Type B pancreatic cell (in vitro differentiated cells): Measurements from ENCODE around the gene SLC27A2. TPM values are rescaled to one million over a fixed set of nuclear protein-coding genes. Genes with fewer than 3 reads are reported as not detected.

Experiments used
- DNase-seq: peaks from one replicate; pipeline ENCODE4 v3.0.0; 2021; ENCODE audit warnings: mixed read lengths; ENCODE audit not compliant: unreplicated experiment; ENCODE audit errors: extremely low spot score
- H3K27ac Mint-ChIP-seq: 2 replicates; pipeline ENCODE4 v1.8.0; 2021; ENCODE audit warnings: mild to moderate bottlenecking, mixed read lengths
- H3K27me3 Mint-ChIP-seq: 2 replicates; pipeline ENCODE4 v1.8.0; 2021; ENCODE audit warnings: mixed read lengths
- H3K36me3 Mint-ChIP-seq: 2 replicates; pipeline ENCODE4 v1.8.0; 2021; ENCODE audit warnings: mixed read lengths
- H3K4me1 Mint-ChIP-seq: one replicate; pipeline ENCODE4 v1.8.0; 2021; ENCODE audit warnings: mixed read lengths; ENCODE audit not compliant: unreplicated experiment
- H3K4me3 Mint-ChIP-seq: 2 replicates; pipeline ENCODE4 v1.8.0; 2021; ENCODE audit warnings: mild to moderate bottlenecking, mixed read lengths
- H3K9me3 Mint-ChIP-seq: 2 replicates; pipeline ENCODE4 v1.8.0; 2021; ENCODE audit warnings: mixed read lengths
- total RNA-seq: library from RNA; stranded (reverse); gene quantifications from 2 replicates; pipeline ENCODE4 v1.2.1, GENCODE V29; 2021; ENCODE audit warnings: low replicate concordance
- TF ChIP-seq, protein P1 (sequence below): fragments of 200-600 bp; sonication (generic); conservative IDR thresholded peaks from 2 replicates; pipeline ENCODE4 v1.5.0; 2021; ENCODE audit warnings: antibody characterized with exemption, mild to moderate bottlenecking

The SLC27A2 gene
- total RNA-seq, 1 donor from 2014 or later, result 5.9 TPM

DNA sequence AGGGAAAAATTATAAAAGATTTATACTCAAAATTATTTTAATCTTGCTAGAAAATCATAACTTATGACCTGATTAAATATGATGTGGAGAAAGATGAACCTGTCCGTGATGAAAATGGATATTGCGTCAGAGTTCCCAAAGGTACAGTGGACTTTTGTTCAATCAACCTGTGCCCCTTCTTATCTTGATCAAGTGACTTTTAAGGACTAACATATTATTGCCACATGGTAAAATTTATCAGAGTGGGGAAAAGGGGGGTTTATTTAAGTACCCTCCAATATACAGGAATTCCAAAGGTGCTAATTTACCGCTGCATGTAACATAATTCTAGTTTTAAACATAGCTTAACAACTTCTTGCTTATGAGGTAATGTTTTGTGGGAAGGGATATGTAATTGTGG is 43.9 kb downstream of the SLC27A2 start:
- Mint-ChIP-seq H3K4me3 (no peak overlapping the region), H3K9me3 (no peaks in the 10 kb centered on the region), H3K4me1 (no peaks in the 10 kb centered on the region), H3K27ac (no peak overlapping the region), H3K27me3 (no peaks in the 10 kb centered on the region), H3K36me3 (no peaks in the 10 kb centered on the region)
- TF ChIP-seq, protein P1, sequence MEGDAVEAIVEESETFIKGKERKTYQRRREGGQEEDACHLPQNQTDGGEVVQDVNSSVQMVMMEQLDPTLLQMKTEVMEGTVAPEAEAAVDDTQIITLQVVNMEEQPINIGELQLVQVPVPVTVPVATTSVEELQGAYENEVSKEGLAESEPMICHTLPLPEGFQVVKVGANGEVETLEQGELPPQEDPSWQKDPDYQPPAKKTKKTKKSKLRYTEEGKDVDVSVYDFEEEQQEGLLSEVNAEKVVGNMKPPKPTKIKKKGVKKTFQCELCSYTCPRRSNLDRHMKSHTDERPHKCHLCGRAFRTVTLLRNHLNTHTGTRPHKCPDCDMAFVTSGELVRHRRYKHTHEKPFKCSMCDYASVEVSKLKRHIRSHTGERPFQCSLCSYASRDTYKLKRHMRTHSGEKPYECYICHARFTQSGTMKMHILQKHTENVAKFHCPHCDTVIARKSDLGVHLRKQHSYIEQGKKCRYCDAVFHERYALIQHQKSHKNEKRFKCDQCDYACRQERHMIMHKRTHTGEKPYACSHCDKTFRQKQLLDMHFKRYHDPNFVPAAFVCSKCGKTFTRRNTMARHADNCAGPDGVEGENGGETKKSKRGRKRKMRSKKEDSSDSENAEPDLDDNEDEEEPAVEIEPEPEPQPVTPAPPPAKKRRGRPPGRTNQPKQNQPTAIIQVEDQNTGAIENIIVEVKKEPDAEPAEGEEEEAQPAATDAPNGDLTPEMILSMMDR, result no peak
- no peak for DNase-seq

DNA sequence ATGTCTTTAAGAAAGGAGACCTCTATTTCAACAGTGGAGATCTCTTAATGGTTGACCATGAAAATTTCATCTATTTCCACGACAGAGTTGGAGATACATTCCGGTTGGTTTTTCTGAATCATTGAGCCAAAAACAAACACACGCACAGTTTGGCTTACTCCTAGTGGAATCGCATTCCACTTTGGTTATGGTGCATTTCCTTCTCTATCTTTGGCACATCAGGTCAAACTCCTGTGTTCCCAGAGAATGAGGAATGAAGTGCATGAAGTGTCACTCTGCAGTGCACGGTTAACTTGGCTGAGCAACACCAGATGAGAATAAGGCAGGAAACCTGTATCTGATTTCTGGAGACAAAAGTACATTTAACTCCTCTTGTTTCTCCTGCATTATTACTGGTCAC is 45.1 kb downstream of the SLC27A2 start:
- no peak overlapping the region for H3K4me3 Mint-ChIP-seq

DNA sequence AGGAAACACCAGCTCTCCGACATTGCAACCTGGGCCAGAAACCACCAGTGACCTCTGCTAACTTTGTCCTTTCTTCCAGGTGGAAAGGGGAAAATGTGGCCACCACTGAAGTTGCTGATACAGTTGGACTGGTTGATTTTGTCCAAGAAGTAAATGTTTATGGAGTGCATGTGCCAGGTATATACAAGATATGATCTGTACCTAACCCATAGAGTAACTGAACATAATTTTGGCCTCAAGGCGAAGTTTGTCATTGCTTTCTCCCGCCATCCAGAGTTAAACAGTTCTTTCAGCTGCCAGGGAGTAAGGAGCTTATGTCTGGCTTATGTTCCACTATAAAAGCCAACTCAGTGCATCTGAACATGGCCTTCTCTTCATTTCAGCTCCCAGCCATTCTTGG is 46.9 kb downstream of the SLC27A2 start:
- Mint-ChIP-seq H3K27ac (no peak overlapping the region), H3K9me3 (no peaks in the 10 kb centered on the region), H3K27me3 (no peaks in the 10 kb centered on the region), H3K36me3 (no peaks in the 10 kb centered on the region), H3K4me1 (no peaks in the 10 kb centered on the region), H3K4me3 (no peak overlapping the region)
- no peak for DNase-seq
- TF ChIP-seq, protein P1, result no peak

More for the DNA sequence above, 45.1 kb downstream of the SLC27A2 start:
- no peaks in the 10 kb centered on the region for H3K9me3 Mint-ChIP-seq
- no peaks in the 10 kb centered on the region for H3K27me3 Mint-ChIP-seq
- no peaks in the 10 kb centered on the region for H3K4me1 Mint-ChIP-seq
- no peak for DNase-seq
- TF ChIP-seq, protein P1, result no peak
- H3K36me3 Mint-ChIP-seq, result no peaks in the 10 kb centered on the region
- no peak overlapping the region for H3K27ac Mint-ChIP-seq

DNA sequence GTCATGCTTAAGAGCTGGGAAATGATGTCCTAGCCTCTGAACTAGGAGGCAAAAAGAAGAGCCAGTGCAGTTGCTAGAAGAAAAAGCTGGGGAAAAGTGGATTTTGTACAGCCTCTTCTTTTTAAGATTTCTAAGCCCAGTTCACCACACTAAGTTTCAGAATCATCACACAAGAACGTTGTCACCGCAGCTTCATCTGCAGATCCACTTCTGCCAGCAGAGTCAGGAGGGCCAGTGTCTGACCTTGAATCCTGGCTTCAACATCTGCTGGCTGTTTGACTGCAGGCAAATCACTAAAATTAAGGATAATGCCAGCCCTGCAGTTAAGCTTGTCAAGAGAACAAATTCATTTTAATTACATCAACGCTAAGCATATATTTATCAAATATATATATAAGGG is 47.3 kb downstream of the SLC27A2 start:
- Mint-ChIP-seq H3K27me3 (no peaks in the 10 kb centered on the region), H3K36me3 (no peaks in the 10 kb centered on the region), H3K4me3 (no peak overlapping the region), H3K9me3 (no peaks in the 10 kb centered on the region), H3K27ac (no peak overlapping the region), H3K4me1 (no peaks in the 10 kb centered on the region)
- TF ChIP-seq, protein P1, result no peak
- DNase-seq, result no peak

DNA sequence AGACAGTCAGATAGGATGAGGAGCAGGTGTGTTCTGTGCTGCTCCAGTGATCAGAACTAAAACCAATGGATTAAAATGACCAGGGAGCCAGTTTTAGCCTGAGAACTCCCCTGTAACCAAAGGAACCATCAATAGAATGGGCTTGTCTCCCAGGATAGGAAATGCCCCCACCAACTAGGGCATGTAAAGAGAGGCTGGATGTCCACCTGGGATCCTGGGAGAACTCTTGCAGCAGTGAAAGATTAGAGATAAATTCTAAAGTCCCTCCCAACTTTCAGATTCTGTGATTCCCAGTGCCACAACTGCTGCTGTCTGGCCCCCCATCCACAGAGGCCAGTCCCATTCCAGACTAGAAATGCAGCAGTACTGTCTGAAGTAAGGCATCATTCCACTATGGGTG is 49.8 kb downstream of the SLC27A2 start:
- Mint-ChIP-seq H3K4me1 (no peaks in the 10 kb centered on the region), H3K9me3 (no peaks in the 10 kb centered on the region), H3K4me3 (no peak overlapping the region), H3K27me3 (no peaks in the 10 kb centered on the region), H3K36me3 (no peaks in the 10 kb centered on the region), H3K27ac (no peak overlapping the region)
- TF ChIP-seq, protein P1, result no peak
- DNase-seq, result no peak

DNA sequence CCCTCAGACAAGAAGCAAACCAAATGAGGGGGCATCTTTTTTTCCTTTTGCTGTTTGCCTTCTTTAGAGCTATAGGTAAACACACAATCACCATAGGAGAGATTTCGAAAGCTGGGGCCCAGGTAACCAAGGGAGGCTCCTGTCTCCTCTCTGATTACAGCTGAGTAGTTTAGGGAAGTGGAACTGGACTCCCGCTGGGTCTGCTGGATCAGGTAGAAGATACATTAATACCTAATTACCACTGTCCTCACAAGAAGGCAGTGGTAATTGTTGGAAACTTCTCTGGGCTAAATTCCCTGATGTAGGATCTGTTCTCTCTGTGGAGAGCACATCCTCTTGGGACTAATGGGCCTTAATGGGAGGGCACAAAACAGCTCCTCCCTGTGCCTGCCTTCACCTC is 50.8 kb downstream of the SLC27A2 start:
- H3K9me3 Mint-ChIP-seq, result no peaks in the 10 kb centered on the region
- H3K4me3 Mint-ChIP-seq, result no peak overlapping the region
- no peaks in the 10 kb centered on the region for H3K4me1 Mint-ChIP-seq
- H3K27me3 Mint-ChIP-seq, result no peaks in the 10 kb centered on the region
- no peak for DNase-seq
- TF ChIP-seq, protein P1, result no peak
- no peak overlapping the region for H3K27ac Mint-ChIP-seq
- H3K36me3 Mint-ChIP-seq, result no peaks in the 10 kb centered on the region
